OCI-M1 (cell line): ENCODE results near the gene HOOK2.
"Not testable (repeated sequence)": the region's sequence is repeated elsewhere in the genome, so short reads cannot be mapped to it uniquely, and the experiment has no call there.

ENCODE experiments used
- DNase-seq: peaks from one replicate; lab custom pipeline; 2025; lab: John Stamatoyannopoulos, UW

HOOK2 gene

DNA sequence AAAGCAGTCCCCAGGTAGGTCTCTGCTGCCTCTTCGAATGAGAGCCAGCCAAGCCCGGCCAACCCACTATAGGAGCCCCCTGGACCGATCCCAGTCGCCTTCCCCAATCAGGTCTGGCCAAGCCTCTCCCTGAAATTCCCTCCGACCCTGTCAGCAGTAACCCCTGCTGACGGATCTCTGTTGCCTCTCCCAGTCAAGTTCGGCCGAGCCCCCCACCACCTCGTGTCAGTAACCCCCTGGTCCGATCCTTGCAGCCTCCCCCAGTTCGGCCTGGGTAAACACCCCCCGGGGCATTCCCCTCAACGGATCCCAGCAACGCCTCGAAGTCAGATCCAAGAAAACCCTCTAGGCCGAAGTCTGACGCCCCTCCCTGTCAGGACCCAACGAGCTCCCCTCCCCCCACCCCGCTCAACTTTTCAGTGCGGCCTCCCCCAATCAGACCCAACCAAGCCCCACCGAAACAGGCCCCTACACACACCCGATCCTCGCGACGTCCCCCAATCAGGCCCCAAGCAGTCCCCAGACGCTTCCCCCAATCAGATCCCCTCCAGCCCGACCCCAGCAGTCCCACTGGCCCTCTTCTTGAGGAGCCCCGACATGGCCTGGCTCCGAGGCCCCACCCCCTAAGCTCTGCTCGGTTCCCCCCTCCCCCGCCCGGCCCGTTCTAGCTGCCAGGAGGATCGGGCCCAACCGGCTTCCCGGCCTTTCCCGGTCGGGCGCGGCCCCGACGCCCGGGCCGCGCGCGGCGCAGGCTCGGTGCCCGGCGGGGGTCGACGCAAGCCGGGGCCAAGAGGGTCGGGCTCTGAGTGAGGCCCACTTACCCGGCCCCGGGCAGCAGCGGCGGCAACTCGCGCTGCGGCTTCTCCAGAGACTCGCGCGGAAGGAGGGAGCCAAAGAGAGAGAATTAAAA lies 53.4 kb downstream of the HOOK2 start:
- peak; percentile 44 for DNase-seq

- DNase-seq, result no peak
Measured at GRCh38 chr19:12720851-12721655, 54.3 kb downstream of the HOOK2 start.

DNA sequence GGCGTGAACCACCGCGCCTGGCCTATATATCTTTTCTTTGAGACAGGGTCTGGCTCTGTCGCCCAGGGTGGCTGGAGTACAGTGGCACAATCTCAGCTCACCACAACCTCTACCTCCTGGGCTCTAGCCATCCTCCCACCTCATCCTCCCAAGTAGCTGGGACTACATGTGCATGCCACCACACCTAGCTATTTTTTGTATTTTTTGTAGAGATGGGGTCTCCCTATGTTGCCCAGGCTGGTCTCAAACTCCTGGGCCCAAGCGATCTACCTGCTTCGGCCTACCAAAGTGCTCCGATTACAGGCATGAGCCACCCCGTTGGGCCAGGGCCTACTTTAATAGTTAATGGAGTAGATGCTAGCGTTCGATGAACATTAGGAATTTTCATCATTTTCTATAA lies 55.1 kb downstream of the HOOK2 start:
- no peak for DNase-seq

DNA sequence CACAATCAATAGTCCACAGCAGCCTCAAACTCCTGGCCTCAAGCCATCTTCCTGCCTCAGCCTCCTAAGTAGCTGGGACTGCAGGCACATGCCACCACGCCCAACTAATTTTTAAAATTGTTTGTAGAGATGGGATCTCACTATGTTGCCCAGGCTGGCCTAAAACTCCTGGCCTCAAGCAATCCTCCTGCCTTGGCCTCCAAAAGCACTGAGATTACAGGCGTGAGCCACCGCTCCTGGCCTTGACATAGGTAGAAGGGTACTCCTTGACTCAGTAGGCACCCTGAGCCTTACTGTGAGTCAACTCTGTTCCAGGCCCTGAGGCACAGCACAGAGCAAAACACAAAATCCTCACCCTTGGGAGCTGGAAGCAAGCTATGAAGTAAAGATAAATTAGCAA lies 59.4 kb downstream of the HOOK2 start:
- DNase-seq, result no peak

DNA sequence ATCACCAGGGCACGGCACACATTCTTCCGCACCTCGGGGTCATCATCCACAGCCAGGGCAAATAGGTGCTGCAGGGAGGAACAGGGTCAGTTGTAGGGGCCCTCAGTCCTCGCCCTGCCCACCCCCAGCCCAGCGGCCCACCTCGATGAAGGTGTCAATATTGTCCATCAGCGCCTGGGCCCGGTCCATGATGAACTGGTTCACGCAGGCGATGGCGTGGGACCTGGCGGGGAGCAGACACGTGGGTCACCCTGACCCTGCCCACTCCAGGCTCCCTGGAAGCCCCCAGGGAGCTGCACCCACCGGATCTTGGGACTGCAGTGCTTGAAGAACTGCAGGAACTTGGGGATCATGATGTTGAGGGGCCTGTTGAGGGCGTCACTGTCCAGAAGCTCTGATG lies 60.2 kb downstream of the HOOK2 start:
- DNase-seq, result no peak

DNA sequence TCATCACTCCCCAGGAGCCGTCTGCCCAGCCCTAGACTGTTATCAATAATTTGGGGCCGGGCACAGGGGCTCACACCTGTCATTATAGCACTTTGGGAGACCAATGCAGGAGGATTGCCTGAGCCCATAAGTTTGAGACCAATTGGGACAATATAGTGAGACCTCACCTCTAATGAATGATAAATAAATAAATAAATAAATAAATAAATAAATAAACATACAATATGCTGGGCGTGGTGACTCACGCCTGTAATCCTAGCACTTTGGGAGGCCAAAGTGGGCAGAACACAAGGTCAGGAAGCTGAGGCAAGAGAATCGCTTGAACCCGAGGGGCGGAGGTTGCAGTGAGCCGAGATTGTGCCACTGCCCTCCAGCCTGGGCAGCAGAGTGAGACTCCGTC lies 62.0 kb downstream of the HOOK2 start:
- not testable (repeated sequence) for DNase-seq
